Activated T-cell treated with anti-CD3 and anti-CD28 coated beads, Interleukin-2, amount 50 U/mL, for 1 hour (primary cell): ENCODE measurements around the gene DHCR24.
"Not testable (repeated sequence)": the region's sequence is repeated elsewhere in the genome, so short reads cannot be mapped to it uniquely, and the experiment has no call there.

Experiments used
- DNase-seq: peaks from one replicate; pipeline ENCODE4 v3.0.0-alpha.2; 2020

Gene DHCR24

GRCh38 chr1:54886724-54887664 lies at the start of gene DHCR24:
Gene DHCR24 (minus strand): TSS chr1:54887195. CDS start chr1:54887119, 76 bp downstream.
- DNase-seq: peak; percentile 76

GRCh38 chr1:54936791-54937190 lies 49.8 kb upstream of the DHCR24 start:
- DNase-seq: no peak

GRCh38 chr1:54934869-54935268 lies 47.9 kb upstream of the DHCR24 start:
- no peak for DNase-seq

- DNase-seq: not testable (repeated sequence)
These were observed 47.1 kb upstream of the DHCR24 start for GRCh38 chr1:54934081-54934480.

- no peak for DNase-seq
These were observed 44.4 kb upstream of the DHCR24 start for GRCh38 chr1:54931275-54931840.

- DNase-seq: no peak
These were observed 42.7 kb upstream of the DHCR24 start for GRCh38 chr1:54929700-54930099.

GRCh38 chr1:54928327-54928726 lies 41.3 kb upstream of the DHCR24 start:
- no peak for DNase-seq

GRCh38 chr1:54927472-54928240 lies 40.7 kb upstream of the DHCR24 start:
- DNase-seq: no peak

- no peak for DNase-seq
These were observed 40.0 kb upstream of the DHCR24 start for GRCh38 chr1:54926970-54927369.

- DNase-seq: no peak
These were observed 36.0 kb upstream of the DHCR24 start for GRCh38 chr1:54922921-54923421.

GRCh38 chr1:54922040-54922761 lies 35.2 kb upstream of the DHCR24 start:
- DNase-seq: no peak

- DNase-seq: no peak
These were observed 32.7 kb upstream of the DHCR24 start for GRCh38 chr1:54919367-54920359.

- not testable (repeated sequence) for DNase-seq
These were observed 24.1 kb upstream of the DHCR24 start for GRCh38 chr1:54911076-54911475.

GRCh38 chr1:54906586-54906985 lies 19.6 kb upstream of the DHCR24 start:
- no peak for DNase-seq

- DNase-seq: no peak
These were observed 17.6 kb upstream of the DHCR24 start for GRCh38 chr1:54904476-54905048.

- no peak for DNase-seq
These were observed 7.3 kb upstream of the DHCR24 start for GRCh38 chr1:54894271-54894670.

- DNase-seq: no peak
These were observed 5.6 kb upstream of the DHCR24 start for GRCh38 chr1:54892586-54892985.

GRCh38 chr1:54889132-54889725 lies 2.2 kb upstream of the DHCR24 start:
- DNase-seq: no peak

- no peak for DNase-seq
These were observed 1.2 kb upstream of the DHCR24 start for GRCh38 chr1:54888080-54888733.

- no peak for DNase-seq
These were observed 673 bp upstream of the DHCR24 start for GRCh38 chr1:54887665-54888071.
